PC-9 (cell line): Measurements from ENCODE around the gene AIG1.

Experiments used
- EZH2 ChIP-seq: fragments of 200-600 bp; sonication (generic); IDR thresholded peaks from 2 replicates; pipeline ENCODE4 v1.8.0; 2017; ENCODE audit warnings: antibody characterized with exemption, low read depth
- TF ChIP-seq, protein P1 (sequence below): fragments of 200-600 bp; sonication (generic); conservative IDR thresholded peaks from 2 replicates; pipeline ENCODE4 v1.6.1; 2017; ENCODE audit warnings: mixed run types, antibody characterized with exemption, mild to moderate bottlenecking, moderate library complexity

DNA sequence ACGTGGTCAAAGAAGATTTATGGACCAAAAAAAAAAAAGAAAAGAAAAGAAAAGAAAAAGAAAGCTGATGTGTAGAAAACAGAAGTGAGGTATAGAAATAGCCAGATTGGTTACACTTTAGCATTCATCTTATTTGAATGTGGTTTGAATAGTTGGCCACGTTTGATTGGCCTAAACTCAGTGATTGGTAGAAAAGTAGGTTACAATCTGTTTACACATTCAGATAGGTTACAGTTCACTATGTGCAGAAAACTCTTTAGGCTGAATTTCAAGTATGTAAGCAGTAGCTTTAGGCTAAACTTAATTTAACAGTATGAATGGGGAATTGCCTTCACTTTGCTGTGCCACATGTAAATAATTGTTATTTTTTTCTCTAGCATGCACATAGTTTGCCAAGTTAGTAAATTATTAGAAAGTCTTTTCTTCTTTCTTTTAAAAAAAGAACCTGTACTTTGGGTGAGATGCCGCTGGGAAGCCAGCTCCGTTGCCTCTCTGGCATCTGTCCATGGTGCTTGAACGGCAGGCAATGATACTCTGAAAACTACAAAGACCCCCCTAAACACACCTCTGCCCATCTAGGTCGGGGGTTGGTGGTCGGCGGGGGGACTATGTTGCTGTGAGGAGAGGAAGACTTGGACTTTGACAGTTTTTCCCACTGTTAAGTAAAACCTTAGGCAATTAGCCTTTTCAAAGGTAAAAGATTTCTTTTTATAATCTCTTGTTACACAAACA is 173.0 kb downstream of the AIG1 start:
- TF ChIP-seq EZH2, result no peak
- TF ChIP-seq, protein P1, sequence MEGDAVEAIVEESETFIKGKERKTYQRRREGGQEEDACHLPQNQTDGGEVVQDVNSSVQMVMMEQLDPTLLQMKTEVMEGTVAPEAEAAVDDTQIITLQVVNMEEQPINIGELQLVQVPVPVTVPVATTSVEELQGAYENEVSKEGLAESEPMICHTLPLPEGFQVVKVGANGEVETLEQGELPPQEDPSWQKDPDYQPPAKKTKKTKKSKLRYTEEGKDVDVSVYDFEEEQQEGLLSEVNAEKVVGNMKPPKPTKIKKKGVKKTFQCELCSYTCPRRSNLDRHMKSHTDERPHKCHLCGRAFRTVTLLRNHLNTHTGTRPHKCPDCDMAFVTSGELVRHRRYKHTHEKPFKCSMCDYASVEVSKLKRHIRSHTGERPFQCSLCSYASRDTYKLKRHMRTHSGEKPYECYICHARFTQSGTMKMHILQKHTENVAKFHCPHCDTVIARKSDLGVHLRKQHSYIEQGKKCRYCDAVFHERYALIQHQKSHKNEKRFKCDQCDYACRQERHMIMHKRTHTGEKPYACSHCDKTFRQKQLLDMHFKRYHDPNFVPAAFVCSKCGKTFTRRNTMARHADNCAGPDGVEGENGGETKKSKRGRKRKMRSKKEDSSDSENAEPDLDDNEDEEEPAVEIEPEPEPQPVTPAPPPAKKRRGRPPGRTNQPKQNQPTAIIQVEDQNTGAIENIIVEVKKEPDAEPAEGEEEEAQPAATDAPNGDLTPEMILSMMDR, result no peak
